SK-N-SH treated with all-trans-retinoic acid at 6 μM for 48 hours (cell line): ENCODE data around the gene TBCCD1.

Source experiments
- ATAC-seq: fragments of 200-7000 bp; cut with Tn5 transposase; 3 replicates; pipeline ENCODE4 v1.9.1; 2020; ENCODE audit warnings: mild to moderate bottlenecking, moderate library complexity
- ARNTL ChIP-seq: fragments of 450-650 bp; formaldehyde crosslinking; IDR thresholded peaks from 2 replicates; pipeline ENCODE4 v1.5.0; 2020; ENCODE audit warnings: low read depth, mild to moderate bottlenecking, moderate library complexity, borderline replicate concordance
- BACH2 ChIP-seq: fragments of 250-450 bp; sonication (Bioruptor Pico); IDR thresholded peaks from 2 replicates; pipeline ENCODE4 v1.9.0; 2021; ENCODE audit warnings: mild to moderate bottlenecking, borderline replicate concordance
- CSDC2 ChIP-seq: fragments of 250-450 bp; sonication (Bioruptor Pico); IDR thresholded peaks from 2 replicates; pipeline ENCODE4 v1.5.0; 2020; ENCODE audit warnings: mild to moderate bottlenecking, moderate library complexity
- CSRNP3 ChIP-seq: fragments of 250-450 bp; sonication (Bioruptor Pico); IDR thresholded peaks from 2 replicates; pipeline ENCODE4 v1.5.1; 2021; ENCODE audit warnings: mild to moderate bottlenecking, moderate library complexity
- ESRRG ChIP-seq: fragments of 250-450 bp; sonication (Bioruptor Pico); IDR thresholded peaks from 2 replicates; pipeline ENCODE4 v1.6.1; 2021; ENCODE audit warnings: mild to moderate bottlenecking
- GLIS3 ChIP-seq: fragments of 250-450 bp; sonication (Bioruptor Pico); IDR thresholded peaks from 2 replicates; pipeline ENCODE4 v1.5.0; 2020; ENCODE audit warnings: mild to moderate bottlenecking, moderate library complexity
- ISL1 ChIP-seq: fragments of 250-450 bp; sonication (Bioruptor Pico); IDR thresholded peaks from 2 replicates; pipeline ENCODE4 v2.1.2; 2022; ENCODE audit warnings: mild to moderate bottlenecking, moderate library complexity
- OSR1 ChIP-seq: fragments of 250-450 bp; sonication (Bioruptor Pico); IDR thresholded peaks from 2 replicates; pipeline ENCODE4 v1.8.0; 2022; ENCODE audit warnings: moderate library complexity, mild to moderate bottlenecking, inconsistent platforms
- PATZ1 ChIP-seq: fragments of 250-450 bp; sonication (Bioruptor Pico); IDR thresholded peaks from 2 replicates; pipeline ENCODE4 v1.8.0; 2020; ENCODE audit warnings: mild to moderate bottlenecking, moderate library complexity, borderline replicate concordance
- POU6F1 ChIP-seq: fragments of 250-450 bp; sonication (Bioruptor Pico); IDR thresholded peaks from 2 replicates; pipeline ENCODE4 v1.8.0; 2021; ENCODE audit warnings: low read depth, mild to moderate bottlenecking, moderate library complexity, borderline replicate concordance
- PPARA ChIP-seq: fragments of 250-450 bp; sonication (Bioruptor Pico); IDR thresholded peaks from 2 replicates; pipeline ENCODE4 v1.5.0; 2020; ENCODE audit warnings: mild to moderate bottlenecking, borderline replicate concordance
- RARB ChIP-seq: fragments of 250-450 bp; sonication (Bioruptor Pico); IDR thresholded peaks from 2 replicates; pipeline ENCODE4 v1.8.0; 2021; ENCODE audit warnings: mild to moderate bottlenecking, moderate library complexity
- SNAI2 ChIP-seq: fragments of 250-450 bp; sonication (Bioruptor Pico); IDR thresholded peaks from 2 replicates; pipeline ENCODE4 v1.5.0; 2020; ENCODE audit warnings: mild to moderate bottlenecking, moderate library complexity
- TCF4 ChIP-seq: fragments of 250-450 bp; sonication (Bioruptor Pico); IDR thresholded peaks from 2 replicates; pipeline ENCODE4 v1.8.0; 2021; ENCODE audit warnings: mild to moderate bottlenecking, moderate library complexity, borderline replicate concordance
- TOX ChIP-seq: fragments of 250-450 bp; sonication (Bioruptor Pico); IDR thresholded peaks from 2 replicates; pipeline ENCODE4 v1.8.0; 2021; ENCODE audit warnings: mild to moderate bottlenecking, moderate library complexity, borderline replicate concordance
- TSHZ2 ChIP-seq: fragments of 250-450 bp; sonication (Bioruptor Pico); IDR thresholded peaks from 2 replicates; pipeline ENCODE4 v1.5.0; 2020; ENCODE audit warnings: mild to moderate bottlenecking, moderate library complexity
- ZC3H10 ChIP-seq: fragments of 250-450 bp; sonication (Bioruptor Pico); IDR thresholded peaks from 2 replicates; pipeline ENCODE4 v1.5.1; 2021; ENCODE audit warnings: mild to moderate bottlenecking, moderate library complexity
- ZFP3 ChIP-seq: fragments of 250-450 bp; sonication (Bioruptor Pico); IDR thresholded peaks from 2 replicates; pipeline ENCODE4 v1.5.0; 2020; ENCODE audit warnings: mild to moderate bottlenecking, moderate library complexity
- ZFP30 ChIP-seq: fragments of 450-650 bp; formaldehyde crosslinking; IDR thresholded peaks from 2 replicates; pipeline ENCODE4 v1.5.0; 2022; ENCODE audit warnings: mild to moderate bottlenecking, moderate library complexity
- ZNF565 ChIP-seq: fragments of 450-650 bp; formaldehyde crosslinking; conservative IDR thresholded peaks from 2 replicates; pipeline ENCODE4 v1.5.0; 2020; ENCODE audit warnings: low read depth, mild to moderate bottlenecking, moderate library complexity
- ZNF70 ChIP-seq: fragments of 450-650 bp; formaldehyde crosslinking; IDR thresholded peaks from 2 replicates; pipeline ENCODE4 v1.5.0; 2020; ENCODE audit warnings: mild to moderate bottlenecking, moderate library complexity
- ZNF8 ChIP-seq: fragments of 450-650 bp; formaldehyde crosslinking; IDR thresholded peaks from 2 replicates; pipeline ENCODE4 v1.5.0; 2020; ENCODE audit warnings: mild to moderate bottlenecking, moderate library complexity
- TF ChIP-seq, protein P1 (sequence below): fragments of 250-450 bp; sonication (Bioruptor Pico); IDR thresholded peaks from 2 replicates; pipeline ENCODE4 v1.5.1; 2020; ENCODE audit warnings: low read depth, mild to moderate bottlenecking, moderate library complexity

Gene TBCCD1

GRCh38 chr3:186598108-186598784 is 31.1 kb upstream of the TBCCD1 start:
- TF ChIP-seq ZC3H10 (CRISPR knock-in tag), result no peak
- no peak for TF ChIP-seq POU6F1 (CRISPR knock-in tag)
- no peak for TF ChIP-seq ESRRG (CRISPR knock-in tag)
- TF ChIP-seq ZFP3 (CRISPR knock-in tag), result no peak
- TF ChIP-seq ZFP30, result no peak
- no peak for TF ChIP-seq TOX
- no peak for TF ChIP-seq PATZ1 (CRISPR knock-in tag)
- no peak for TF ChIP-seq BACH2 (CRISPR knock-in tag)
- no peak for TF ChIP-seq ZNF70 (CRISPR knock-in tag)
- no peak for TF ChIP-seq TCF4 (CRISPR knock-in tag)
- TF ChIP-seq ZNF565, result no peak
- TF ChIP-seq ISL1 (CRISPR knock-in tag), result no peak
- TF ChIP-seq ARNTL (CRISPR knock-in tag), result no peak
- TF ChIP-seq OSR1 (CRISPR knock-in tag), result no peak
- TF ChIP-seq RARB, result no peak
- TF ChIP-seq TSHZ2 (CRISPR knock-in tag), result no peak
- TF ChIP-seq CSDC2 (CRISPR knock-in tag), result no peak
- no peak for TF ChIP-seq CSRNP3 (CRISPR knock-in tag)
- no peak for TF ChIP-seq PPARA (CRISPR knock-in tag)
- ATAC-seq, result peak; percentile 27; the same call in 1 of the 3 replicates

DNA sequence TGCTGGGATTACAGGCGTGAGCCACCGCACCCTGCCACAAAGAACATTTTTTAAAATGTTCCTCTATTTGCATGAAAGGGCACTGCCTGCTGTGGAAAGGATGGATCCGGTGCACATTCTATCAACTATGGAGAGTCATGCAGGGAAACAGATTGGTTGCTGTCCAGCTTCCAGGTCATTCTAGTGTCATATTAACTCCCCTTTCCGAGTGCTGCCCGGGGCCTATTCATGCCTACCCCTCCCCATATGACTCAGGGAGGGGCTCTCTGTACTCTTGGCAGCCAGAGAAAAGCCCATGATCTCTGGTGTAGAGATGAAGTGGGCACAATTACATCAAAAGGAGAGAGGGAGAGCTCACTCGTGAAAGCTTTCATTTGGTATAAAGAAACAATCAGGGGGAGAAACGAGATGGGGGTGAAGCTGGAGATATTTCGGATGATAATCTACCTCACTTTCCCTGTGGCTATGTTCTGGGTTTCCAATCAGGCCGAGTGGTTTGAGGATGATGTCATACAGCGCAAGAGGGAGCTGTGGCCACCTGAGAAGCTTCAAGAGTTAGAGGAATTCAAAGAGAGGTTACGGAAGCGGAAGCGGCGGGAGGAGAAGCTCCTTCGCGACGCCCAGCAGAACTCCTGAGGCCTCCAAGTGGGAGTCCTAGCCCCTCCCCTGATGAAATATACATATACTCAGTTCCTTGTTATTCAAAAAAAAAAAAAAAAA is 29.6 kb upstream of the TBCCD1 start:
- no peak for ATAC-seq
- TF ChIP-seq ZFP30 (no peak), TSHZ2 (CRISPR knock-in tag) (no peak), RARB (no peak), ZFP3 (CRISPR knock-in tag) (no peak), BACH2 (CRISPR knock-in tag) (no peak), SNAI2 (CRISPR knock-in tag) (no peak), ZNF8 (no peak), CSRNP3 (CRISPR knock-in tag) (no peak), ZC3H10 (CRISPR knock-in tag) (no peak), POU6F1 (CRISPR knock-in tag) (no peak), GLIS3 (CRISPR knock-in tag) (no peak), ZNF70 (CRISPR knock-in tag) (no peak), ISL1 (CRISPR knock-in tag) (no peak), ARNTL (CRISPR knock-in tag) (no peak)
- TF ChIP-seq, protein P1, sequence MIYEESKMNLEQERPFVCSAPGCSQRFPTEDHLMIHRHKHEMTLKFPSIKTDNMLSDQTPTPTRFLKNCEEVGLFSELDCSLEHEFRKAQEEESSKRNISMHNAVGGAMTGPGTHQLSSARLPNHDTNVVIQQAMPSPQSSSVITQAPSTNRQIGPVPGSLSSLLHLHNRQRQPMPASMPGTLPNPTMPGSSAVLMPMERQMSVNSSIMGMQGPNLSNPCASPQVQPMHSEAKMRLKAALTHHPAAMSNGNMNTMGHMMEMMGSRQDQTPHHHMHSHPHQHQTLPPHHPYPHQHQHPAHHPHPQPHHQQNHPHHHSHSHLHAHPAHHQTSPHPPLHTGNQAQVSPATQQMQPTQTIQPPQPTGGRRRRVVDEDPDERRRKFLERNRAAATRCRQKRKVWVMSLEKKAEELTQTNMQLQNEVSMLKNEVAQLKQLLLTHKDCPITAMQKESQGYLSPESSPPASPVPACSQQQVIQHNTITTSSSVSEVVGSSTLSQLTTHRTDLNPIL (CRISPR knock-in tag), result no peak
